NAMALWA (cell line): ENCODE results near the gene MYL4.
"Not testable (repeated sequence)": the region's sequence is repeated elsewhere in the genome, so short reads cannot be mapped to it uniquely, and the experiment has no call there.

ENCODE experiments used
- DNase-seq: peaks from one replicate; pipeline ENCODE4 v3.0.0-alpha.2; 2015; ENCODE audit warnings: low spot score

MYL4 gene

DNA sequence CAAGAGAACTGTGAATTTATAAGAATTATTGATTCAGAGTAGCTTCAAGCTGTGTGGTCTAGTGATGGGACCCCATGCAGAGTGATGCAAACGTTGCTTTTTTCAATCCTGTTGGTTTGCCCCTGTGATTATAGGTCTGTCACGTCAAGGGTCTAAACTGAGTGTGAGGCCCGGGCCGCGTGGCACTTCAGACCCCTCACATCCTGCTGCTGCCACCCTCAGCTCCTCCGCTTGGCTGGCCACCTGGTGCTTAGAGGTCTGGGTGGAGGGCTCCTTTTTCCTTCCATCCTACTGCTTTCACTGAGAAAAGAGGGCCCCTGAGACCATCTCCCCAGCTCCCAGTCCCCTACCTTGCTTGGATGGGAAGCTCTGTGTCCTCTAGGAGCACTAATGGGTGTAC, 12.0 kb downstream of the MYL4 start:
- no peak for DNase-seq

- DNase-seq: no peak
Observed at GRCh38 chr17:47222047-47222446, 12.9 kb downstream of the MYL4 start.

- no peak for DNase-seq
Observed at GRCh38 chr17:47223007-47223406, 13.9 kb downstream of the MYL4 start.

- no peak for DNase-seq
Observed at GRCh38 chr17:47223460-47223859, 14.3 kb downstream of the MYL4 start.

- not testable (repeated sequence) for DNase-seq
Observed at GRCh38 chr17:47224077-47224476, 14.9 kb downstream of the MYL4 start.

- no peak for DNase-seq
Observed at GRCh38 chr17:47224966-47225365, 15.8 kb downstream of the MYL4 start.

DNA sequence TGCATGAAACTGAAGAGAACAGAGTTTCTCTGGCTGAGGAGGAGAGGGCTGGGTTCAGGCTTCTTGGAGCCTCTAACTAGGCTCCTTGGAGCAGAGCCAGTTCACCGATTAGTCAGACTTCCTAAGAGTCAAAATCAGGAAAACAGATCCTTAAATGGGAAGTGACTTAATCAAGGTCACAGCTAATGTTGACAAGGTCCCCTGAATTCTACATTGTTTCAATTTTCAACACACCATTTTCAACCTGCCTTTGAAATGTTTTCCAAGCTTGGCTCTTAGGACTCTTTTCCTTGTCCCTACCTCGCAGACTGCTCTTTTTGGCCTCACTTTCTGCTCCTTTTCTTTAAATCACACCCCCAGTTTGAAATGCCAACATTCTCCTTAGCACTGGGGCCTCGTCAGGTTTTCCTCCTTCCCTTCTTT, 16.3 kb downstream of the MYL4 start:
- no peak for DNase-seq

- no peak for DNase-seq
Observed at GRCh38 chr17:47225911-47226688, 17.0 kb downstream of the MYL4 start.

GRCh38 chr17:47227862-47228261, 18.7 kb downstream of the MYL4 start:
- DNase-seq: no peak

DNA sequence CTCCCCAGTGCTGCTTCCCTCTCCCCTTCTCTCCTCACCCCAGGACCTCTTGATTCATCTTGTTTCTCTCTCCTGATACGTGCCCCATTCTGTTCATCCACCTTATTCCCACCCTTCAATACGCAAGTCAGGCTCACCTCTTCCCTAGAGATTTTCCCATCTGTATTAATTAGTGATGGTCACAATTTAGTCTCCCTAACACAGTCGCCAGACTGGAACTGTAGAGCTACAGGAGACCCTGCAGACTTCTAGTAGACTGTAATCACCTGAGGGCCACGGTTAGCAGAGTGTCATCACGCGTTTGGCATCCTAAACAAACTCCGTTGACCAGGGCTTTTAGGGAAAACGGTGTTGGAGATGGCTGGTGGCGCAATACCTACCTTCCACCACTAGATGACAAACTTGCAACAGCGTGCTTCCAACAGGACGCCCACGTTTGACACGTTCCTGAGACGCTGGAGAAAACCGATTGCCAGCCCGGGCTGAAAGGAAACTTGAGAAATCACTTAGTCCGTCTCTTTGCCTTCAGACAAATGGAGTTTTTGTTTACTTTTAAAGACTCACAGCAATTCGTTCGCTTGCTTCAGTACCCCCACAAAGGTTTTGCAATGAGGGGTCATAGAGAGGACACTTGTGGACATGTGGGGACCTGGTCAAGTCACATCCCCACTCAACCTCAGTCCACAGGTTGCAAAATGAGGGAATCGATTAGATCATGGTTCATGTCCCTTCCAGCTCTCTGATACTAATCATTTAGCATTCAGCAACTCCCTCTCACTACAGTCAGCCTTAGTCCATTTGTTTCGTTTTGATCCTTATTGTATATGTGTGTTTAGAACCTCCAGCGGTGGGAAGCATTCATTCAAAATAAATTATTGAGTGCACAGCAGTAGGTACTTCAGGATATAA, 20.6 kb downstream of the MYL4 start:
- peak; percentile 89 for DNase-seq

- DNase-seq: peak; percentile 15
Observed at GRCh38 chr17:47230864-47231263, 21.7 kb downstream of the MYL4 start.

DNA sequence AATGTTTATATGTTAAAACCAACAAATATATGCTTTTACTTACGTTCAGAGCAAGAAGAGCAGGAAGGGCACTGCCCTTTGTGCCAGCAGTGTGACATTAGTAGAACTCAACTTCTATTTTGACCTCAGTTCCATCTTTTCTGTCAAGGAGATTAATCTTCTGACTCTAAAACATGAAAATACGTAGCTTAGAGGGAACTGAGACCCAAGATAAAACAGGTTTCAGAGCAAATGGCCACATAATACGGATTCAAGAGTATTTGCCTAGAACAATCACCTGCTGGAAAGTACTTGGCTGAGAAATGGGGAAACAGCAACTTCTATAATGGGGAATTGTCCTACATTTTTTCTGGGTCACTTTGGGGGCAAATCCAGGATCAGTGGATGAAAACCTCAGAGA, 22.2 kb downstream of the MYL4 start:
- DNase-seq: peak; percentile 15

GRCh38 chr17:47231866-47232265, 22.7 kb downstream of the MYL4 start:
- DNase-seq: no peak

GRCh38 chr17:47232465-47232864, 23.3 kb downstream of the MYL4 start:
- DNase-seq: no peak

GRCh38 chr17:47235506-47235905, 26.4 kb downstream of the MYL4 start:
- DNase-seq: no peak

- no peak for DNase-seq
Observed at GRCh38 chr17:47235923-47236322, 26.8 kb downstream of the MYL4 start.

GRCh38 chr17:47237841-47238240, 28.7 kb downstream of the MYL4 start:
- no peak for DNase-seq

- DNase-seq: no peak
Observed at GRCh38 chr17:47238321-47239010, 29.3 kb downstream of the MYL4 start.

DNA sequence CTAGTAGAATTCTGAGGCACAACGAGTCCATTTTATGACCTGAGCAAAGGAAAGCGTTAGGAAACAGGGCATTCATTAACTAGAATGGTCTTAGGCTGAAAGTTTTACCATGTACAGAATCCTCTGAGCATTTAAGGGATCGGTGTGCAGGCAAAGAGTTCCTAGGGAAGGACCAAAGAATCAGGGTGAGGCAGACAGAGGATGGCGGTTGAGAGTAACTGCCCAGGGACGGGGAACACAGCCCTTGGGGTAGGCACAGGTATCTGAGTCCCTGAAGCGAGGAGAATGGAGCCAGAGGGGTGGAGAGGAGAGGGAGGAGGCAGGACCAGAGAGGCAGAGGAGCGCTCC, 30.4 kb downstream of the MYL4 start:
- DNase-seq: no peak

GRCh38 chr17:47239967-47240651, 31.0 kb downstream of the MYL4 start:
- peak; percentile 12 for DNase-seq

DNA sequence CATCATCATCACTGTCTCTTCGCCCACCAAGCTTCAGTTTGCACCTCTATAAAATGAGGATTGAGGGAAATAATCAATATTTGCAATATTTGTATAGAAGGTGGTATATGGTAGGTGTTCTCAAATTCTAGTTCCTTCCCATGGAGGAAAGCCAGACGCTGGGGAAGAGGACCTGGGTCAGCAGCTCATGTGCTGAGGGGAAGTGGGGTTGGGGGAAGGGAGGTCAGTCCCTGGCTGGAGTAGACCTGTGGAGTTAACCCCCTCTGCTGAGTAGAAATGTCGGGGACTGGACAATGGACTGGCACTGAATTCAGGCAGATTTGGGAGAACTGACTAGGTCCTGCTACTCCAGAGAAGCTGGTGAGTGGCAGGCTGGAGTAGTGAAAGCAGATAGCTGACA, 31.7 kb downstream of the MYL4 start:
- DNase-seq: no peak

- DNase-seq: no peak
Observed at GRCh38 chr17:47242648-47243047, 33.5 kb downstream of the MYL4 start.
